Upper lobe of left lung (tissue), 6 donors: ENCODE measurements around the gene YPEL1. TPM values are rescaled to one million over a fixed set of nuclear protein-coding genes. Genes with fewer than 3 reads are reported as not detected.
A peak's percentile ranks its signal among the peaks of the same experiment; 100 is the strongest.

Experiments used
- ATAC-seq, 2 donors: fragments of 200-7000 bp; cut with Tn5 transposase; one replicate each; pipeline ENCODE4 v1.9.1; 2022; ENCODE audit warnings: mild to moderate bottlenecking in 2 of 2, moderate library complexity in 2 of 2; ENCODE audit not compliant: low FRiP score in 2 of 2
- DNase-seq, 2 donors: peaks; one replicate each; pipeline ENCODE4 v3.0.0-alpha.2; 2019 to 2020
- H3K27ac ChIP-seq, 4 donors: fragments of 200-600 bp; sonication (generic); one replicate each; pipeline ENCODE4 v1.5.1; 2016 to 2019
- H3K27me3 ChIP-seq, 4 donors: fragments of 200-600 bp; sonication (generic); one replicate each; pipeline ENCODE4 v1.5.1; 2017 to 2019
- H3K36me3 ChIP-seq, 4 donors: fragments of 200-600 bp; sonication (generic); one replicate each; pipeline ENCODE4 v1.5.1; 2016 to 2019
- H3K4me1 ChIP-seq, 4 donors: fragments of 200-600 bp; sonication (generic); one replicate each; pipeline ENCODE4 v1.5.1; 2018 to 2019
- H3K4me3 ChIP-seq, 4 donors: fragments of 200-600 bp; sonication (generic); one replicate each; pipeline ENCODE4 v1.5.1; 2017 to 2019; ENCODE audit warnings: mild to moderate bottlenecking in 2 of 4, moderate library complexity in 1 of 4
- H3K9me3 ChIP-seq, 4 donors: fragments of 200-600 bp; sonication (generic); one replicate each; pipeline ENCODE4 v1.5.1; 2018 to 2019
- EP300 ChIP-seq, 4 donors: sonication (generic); formaldehyde crosslinking; IDR thresholded peaks; one replicate each; pipeline ENCODE4 v1.5.1; 2017; ENCODE audit warnings: antibody characterized with exemption in 4 of 4, control low read depth in 2 of 4
- POLR2A ChIP-seq, 4 donors: fragments of 450-650 bp; IDR thresholded peaks; one replicate each; pipeline ENCODE4 v1.5.1; 2016 to 2017; ENCODE audit warnings: antibody characterized with exemption in 4 of 4, mild to moderate bottlenecking in 2 of 4
- POLR2AphosphoS5 ChIP-seq, 2 donors: sonication (generic); formaldehyde crosslinking; IDR thresholded peaks; one replicate each; pipeline ENCODE4 v1.5.1; 2017; ENCODE audit warnings: antibody characterized with exemption in 2 of 2
- WGBS, 2 donors: methylation state at CpG; one replicate each; pipeline ENCODE4 v1.1.5; 2017 to 2018; 5-methylcytosine and 5-hydroxymethylcytosine counted together
- total RNA-seq, 6 donors: library from RNA; depleted of rRNA in 4 of 6; stranded (reverse); fragments of >200 nt in 4 of 6; gene quantifications; one replicate each; pipeline versions ENCODE4 v1.1.0 to v1.2.1, GENCODE V29; 2016 to 2021
- TF ChIP-seq, protein P1 (sequence below), 6 experiments: fragments of 450-650 bp in 4 of 6; fragments of 200-600 bp in 2 of 6; sonication (generic) in 2 of 6; IDR thresholded peaks; one replicate each; pipeline ENCODE4 v1.5.1; 2016 to 2019; ENCODE audit warnings: antibody characterized with exemption in 6 of 6
- donor health status: DM: no; HTN: no; CAD: no; lungs with moderate emphysema.
- donor health status: DM: no; HTN: yes; CAD: no; lungs with severe emphysema.

The YPEL1 gene
- total RNA-seq, 6 donors from 2014 or later, result 4.4 to 11.6 (median 7.4) TPM

DNA sequence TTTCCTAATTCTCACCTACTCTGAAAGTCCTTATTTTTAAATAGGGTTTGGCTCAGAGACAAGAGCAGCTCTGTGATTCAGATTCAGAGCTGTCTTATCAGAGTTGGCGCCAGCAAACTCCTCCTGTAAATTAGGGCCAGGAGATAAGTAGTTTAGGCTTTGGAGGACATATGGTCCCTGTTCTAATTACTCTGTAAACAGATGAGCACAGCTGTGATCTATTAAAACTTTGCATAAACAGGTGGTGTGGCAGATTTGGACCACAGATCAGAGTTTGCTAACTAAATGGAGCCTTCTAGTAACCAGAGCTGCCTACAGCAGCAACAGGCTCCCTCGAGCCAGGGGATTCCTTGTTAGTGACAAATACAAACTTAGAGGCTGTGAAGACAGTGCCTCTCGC lies 27.9 kb downstream of the YPEL1 start:
- 74 to 82% methylated on average over 1 to 3 of the region's 3 CpGs for WGBS, 2 donors
- DNase-seq (no peak), ATAC-seq (no peak)
- Histone ChIP-seq H3K4me1 (peaks cover 0 to under 1% (median under 1%) of the 10 kb centered on the region in 4 donors), H3K27me3 (no peaks in the 10 kb centered on the region), H3K4me3 (no peak overlapping the region), H3K36me3 (peaks cover 0 to 11% (median 0%) of the 10 kb centered on the region in 4 donors), H3K27ac (no peak overlapping the region), H3K9me3 (no peaks in the 10 kb centered on the region)
- TF ChIP-seq POLR2A (IDR thresholded peaks at IDR 0.05) (no peak), EP300 (IDR thresholded peaks at IDR 0.05) (no peak)
- TF ChIP-seq, protein P1, sequence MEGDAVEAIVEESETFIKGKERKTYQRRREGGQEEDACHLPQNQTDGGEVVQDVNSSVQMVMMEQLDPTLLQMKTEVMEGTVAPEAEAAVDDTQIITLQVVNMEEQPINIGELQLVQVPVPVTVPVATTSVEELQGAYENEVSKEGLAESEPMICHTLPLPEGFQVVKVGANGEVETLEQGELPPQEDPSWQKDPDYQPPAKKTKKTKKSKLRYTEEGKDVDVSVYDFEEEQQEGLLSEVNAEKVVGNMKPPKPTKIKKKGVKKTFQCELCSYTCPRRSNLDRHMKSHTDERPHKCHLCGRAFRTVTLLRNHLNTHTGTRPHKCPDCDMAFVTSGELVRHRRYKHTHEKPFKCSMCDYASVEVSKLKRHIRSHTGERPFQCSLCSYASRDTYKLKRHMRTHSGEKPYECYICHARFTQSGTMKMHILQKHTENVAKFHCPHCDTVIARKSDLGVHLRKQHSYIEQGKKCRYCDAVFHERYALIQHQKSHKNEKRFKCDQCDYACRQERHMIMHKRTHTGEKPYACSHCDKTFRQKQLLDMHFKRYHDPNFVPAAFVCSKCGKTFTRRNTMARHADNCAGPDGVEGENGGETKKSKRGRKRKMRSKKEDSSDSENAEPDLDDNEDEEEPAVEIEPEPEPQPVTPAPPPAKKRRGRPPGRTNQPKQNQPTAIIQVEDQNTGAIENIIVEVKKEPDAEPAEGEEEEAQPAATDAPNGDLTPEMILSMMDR (IDR thresholded peaks at IDR 0.05), result no peak

DNA sequence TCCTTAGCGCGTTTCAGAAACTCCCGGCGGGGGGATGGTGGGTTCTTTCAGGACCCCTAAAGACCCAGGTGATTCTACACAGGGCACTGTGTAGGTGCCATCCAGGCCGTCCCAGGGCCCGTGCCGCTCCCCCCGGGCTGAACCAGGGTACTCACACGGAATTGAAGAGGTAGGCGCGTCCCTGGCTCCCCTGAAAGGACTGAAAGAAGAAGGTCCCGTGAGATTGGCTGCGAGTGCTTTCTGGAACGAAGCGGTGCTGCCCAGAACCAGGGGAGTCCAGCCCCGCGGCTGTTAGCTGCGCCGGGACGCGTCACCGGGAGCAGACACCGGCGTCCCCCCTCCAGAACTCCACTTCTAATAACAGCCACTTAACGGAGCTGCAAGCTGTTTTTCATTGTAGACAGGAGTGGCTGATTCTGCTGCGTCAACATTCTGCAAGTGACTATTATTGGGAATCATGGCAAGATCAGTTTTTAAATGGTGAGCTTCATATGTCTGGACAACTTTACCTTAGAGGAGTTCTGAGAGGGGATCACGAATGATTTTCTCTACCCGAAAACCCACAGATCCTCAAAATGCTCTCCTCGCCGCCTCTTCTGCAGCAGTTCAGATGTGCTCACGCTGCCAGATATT lies 31.8 kb downstream of the YPEL1 start:
- H3K27me3 ChIP-seq, result no peaks in the 10 kb centered on the region
- no peak overlapping the region for H3K4me3 ChIP-seq
- H3K36me3 ChIP-seq, result peaks cover 0 to 24% (median 9%) of the 10 kb centered on the region in 4 donors
- WGBS, 2 donors, result 91 to 95% methylated on average over 24 to 31 of the region's 31 CpGs
- ATAC-seq, result no peak
- no peak overlapping the region for H3K27ac ChIP-seq
- no peak for TF ChIP-seq POLR2A (IDR thresholded peaks at IDR 0.05)
- no peak for TF ChIP-seq EP300 (IDR thresholded peaks at IDR 0.05)
- TF ChIP-seq, protein P1 (IDR thresholded peaks at IDR 0.05), result no peak
- no peak for TF ChIP-seq POLR2AphosphoS5 (IDR thresholded peaks at IDR 0.05)
- DNase-seq, result peak in 1 of 2 donors; percentile 65
- no peaks in the 10 kb centered on the region for H3K9me3 ChIP-seq
- peaks cover 5 to 7% (median 6%) of the 10 kb centered on the region in 4 donors for H3K4me1 ChIP-seq

DNA sequence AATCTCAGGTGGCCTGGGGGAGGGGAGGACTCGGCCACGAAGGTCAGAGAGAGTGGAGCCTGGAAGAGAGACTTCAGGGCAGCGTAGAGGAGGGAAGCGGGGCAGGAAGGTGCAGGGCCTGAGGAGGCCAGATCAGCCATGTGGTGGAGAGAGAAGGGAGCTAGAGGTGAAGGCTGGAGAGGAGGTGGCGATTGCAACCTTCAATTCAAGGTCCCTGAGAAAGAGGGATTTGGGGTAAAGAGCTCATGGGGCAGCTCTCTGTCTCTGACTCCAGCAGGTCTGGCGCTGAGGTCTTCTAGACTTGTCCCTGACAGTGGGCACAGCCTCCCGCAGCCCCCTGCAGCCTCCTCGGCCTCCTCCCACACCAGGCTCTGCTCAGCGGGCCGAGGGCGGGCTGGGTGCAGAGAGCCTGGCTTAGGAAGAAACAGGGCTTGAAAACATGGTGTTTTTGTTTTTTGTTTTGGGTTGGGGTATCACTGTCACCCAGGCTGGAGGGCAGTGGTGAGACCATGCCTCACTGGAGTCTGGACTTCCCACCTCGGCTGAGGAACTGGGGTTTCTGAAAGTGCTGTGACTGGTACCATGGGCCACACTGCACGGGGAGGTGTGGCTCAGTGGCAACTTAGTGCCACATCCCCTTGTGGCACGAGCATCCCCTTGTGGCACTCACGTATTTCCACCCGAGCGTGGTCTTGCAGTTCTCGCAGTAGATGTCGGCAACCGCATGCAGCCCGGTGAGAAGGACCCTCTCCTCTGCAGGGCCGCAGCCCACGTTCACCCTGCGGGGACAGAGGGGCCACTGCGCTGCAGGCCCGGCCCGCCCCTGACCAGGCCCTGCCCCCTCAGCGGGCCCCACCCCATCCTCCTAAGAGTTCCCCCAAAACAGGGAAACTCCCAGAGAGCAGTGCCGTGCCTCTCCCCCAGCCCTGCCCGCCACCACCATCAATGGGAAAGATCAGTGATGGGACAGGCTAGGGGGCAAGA lies 32.6 kb downstream of the YPEL1 start:
- H3K27me3 ChIP-seq, result no peaks in the 10 kb centered on the region
- ATAC-seq (no peak), DNase-seq (peak in 1 of 2 donors; percentile 66)
- H3K4me3 ChIP-seq, result no peak overlapping the region
- H3K36me3 ChIP-seq, result peaks cover 0 to 24% (median 12%) of the 10 kb centered on the region in 4 donors
- H3K9me3 ChIP-seq, result no peaks in the 10 kb centered on the region
- H3K27ac ChIP-seq, result no peak overlapping the region
- H3K4me1 ChIP-seq, result peaks cover 5 to 9% (median 6%) of the 10 kb centered on the region in 4 donors
- WGBS, 2 donors, result 88 to 92% methylated on average over 10 to 30 of the region's 30 CpGs
- TF ChIP-seq, protein P1 (IDR thresholded peaks at IDR 0.05), result no peak
- no peak for TF ChIP-seq EP300 (IDR thresholded peaks at IDR 0.05)
- TF ChIP-seq POLR2A (IDR thresholded peaks at IDR 0.05), result no peak
- TF ChIP-seq POLR2AphosphoS5 (IDR thresholded peaks at IDR 0.05), result no peak

DNA sequence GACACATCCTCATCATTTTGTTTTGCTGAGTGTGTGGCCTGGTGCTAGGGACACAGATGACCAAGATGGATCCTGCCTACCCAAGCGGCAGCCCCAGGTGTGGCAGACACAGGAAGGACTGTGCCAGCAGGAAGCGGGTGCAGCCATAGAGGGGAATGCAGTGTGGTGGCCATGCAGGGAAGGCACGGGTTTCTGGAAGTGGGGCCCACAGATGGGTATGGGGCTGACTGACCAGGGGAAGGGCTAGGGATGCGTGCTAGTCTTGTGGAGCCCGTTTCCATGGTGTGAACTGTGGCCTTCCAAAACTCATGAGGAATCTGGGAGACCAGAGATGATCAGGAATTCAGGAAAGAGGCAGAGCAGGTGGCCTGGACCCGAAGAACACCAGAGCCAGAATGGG lies 33.5 kb downstream of the YPEL1 start:
- H3K27ac ChIP-seq, result no peak overlapping the region
- no peaks in the 10 kb centered on the region for H3K9me3 ChIP-seq
- peaks cover 4 to 30% (median 18%) of the 10 kb centered on the region in 4 donors for H3K36me3 ChIP-seq
- no peak overlapping the region for H3K4me3 ChIP-seq
- TF ChIP-seq, protein P1 (IDR thresholded peaks at IDR 0.05), result no peak
- no peak for TF ChIP-seq POLR2AphosphoS5 (IDR thresholded peaks at IDR 0.05)
- TF ChIP-seq POLR2A (IDR thresholded peaks at IDR 0.05), result no peak
- no peak for TF ChIP-seq EP300 (IDR thresholded peaks at IDR 0.05)
- H3K27me3 ChIP-seq, result no peaks in the 10 kb centered on the region
- peaks cover 6 to 9% (median 7%) of the 10 kb centered on the region in 4 donors for H3K4me1 ChIP-seq
- DNase-seq (no peak), ATAC-seq (no peak)
- 95 to 100% methylated on average over 2 to 6 of the region's 6 CpGs for WGBS, 2 donors
